GM12875 (cell line): ENCODE measurements around the gene EFL1.
"Not testable (repeated sequence)": the region's sequence is repeated elsewhere in the genome, so short reads cannot be mapped to it uniquely, and the experiment has no call there.

Experiments
- H3K4me3 ChIP-seq: one replicate; pipeline ENCODE4 v1.5.1; 2011; ENCODE audit warnings: low read depth, low read length, control low read depth
- TF ChIP-seq, protein P1 (sequence below): IDR thresholded peaks from 2 replicates; pipeline ENCODE4 v1.5.1; 2011; ENCODE audit warnings: low read depth, mild to moderate bottlenecking, control low read depth, inconsistent platforms, low read length, moderate library complexity, borderline replicate concordance; ENCODE audit not compliant: insufficient read depth

The EFL1 gene

DNA sequence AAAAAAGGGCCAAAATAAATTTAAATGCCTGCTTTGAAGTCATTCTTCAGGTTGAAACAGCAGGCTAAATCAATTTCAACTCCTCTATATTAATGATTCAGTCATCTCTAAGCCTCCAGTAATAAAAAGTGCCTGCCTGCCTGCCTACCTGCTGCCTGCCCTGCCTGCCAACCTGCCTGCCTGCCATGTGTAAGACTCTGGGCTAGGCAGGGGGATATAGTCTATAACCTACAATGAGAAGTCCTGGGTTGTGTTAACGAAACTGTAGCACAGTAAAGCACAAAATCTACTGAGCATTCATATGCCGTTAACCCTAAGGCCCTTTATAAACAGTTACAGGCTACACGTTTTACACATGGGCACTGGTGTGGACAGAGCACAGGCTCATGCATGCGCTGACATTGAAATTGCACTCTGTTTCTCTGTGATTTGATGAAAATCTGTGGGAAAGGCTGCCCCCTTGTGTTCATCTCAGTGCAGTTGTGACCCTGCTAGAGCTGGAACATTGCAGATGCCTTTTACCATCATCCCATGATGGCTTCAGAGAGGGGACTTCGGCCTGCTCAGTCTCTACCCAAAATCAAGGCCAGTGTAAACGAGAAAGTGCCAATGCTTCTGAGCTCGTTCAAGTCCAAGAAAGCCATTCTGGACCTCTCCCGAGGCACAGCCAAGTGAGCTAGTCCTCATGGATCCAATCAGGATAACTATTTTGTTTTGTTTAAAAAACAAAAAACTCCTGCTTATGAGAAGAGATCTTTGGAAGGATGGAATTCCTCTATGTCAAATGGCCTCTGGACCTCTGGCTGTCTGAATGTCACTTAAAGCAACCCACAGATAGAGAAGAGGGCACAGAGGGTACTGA lies 64.6 kb downstream of the EFL1 start:
- no peak overlapping the region for H3K4me3 ChIP-seq
- TF ChIP-seq, protein P1, sequence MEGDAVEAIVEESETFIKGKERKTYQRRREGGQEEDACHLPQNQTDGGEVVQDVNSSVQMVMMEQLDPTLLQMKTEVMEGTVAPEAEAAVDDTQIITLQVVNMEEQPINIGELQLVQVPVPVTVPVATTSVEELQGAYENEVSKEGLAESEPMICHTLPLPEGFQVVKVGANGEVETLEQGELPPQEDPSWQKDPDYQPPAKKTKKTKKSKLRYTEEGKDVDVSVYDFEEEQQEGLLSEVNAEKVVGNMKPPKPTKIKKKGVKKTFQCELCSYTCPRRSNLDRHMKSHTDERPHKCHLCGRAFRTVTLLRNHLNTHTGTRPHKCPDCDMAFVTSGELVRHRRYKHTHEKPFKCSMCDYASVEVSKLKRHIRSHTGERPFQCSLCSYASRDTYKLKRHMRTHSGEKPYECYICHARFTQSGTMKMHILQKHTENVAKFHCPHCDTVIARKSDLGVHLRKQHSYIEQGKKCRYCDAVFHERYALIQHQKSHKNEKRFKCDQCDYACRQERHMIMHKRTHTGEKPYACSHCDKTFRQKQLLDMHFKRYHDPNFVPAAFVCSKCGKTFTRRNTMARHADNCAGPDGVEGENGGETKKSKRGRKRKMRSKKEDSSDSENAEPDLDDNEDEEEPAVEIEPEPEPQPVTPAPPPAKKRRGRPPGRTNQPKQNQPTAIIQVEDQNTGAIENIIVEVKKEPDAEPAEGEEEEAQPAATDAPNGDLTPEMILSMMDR: peak; percentile 76

DNA sequence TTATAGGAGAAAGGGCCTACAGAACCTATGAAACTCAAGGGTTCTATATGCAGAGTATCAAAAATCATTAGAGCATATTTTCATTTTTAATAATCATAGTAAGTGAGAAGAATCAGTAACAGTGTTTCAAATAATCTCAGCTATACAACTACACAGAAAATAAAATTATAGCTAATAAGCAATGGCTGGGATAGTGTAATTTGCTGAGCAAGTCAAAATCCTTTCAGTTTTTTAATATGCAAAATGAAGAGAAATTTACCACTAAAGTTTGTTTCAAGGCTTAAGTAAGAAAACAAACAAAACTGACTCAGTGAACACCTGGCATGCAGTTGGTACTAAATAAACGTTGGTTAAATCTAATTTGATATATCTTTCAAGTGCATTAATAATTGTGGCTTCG lies 66.2 kb downstream of the EFL1 start:
- H3K4me3 ChIP-seq: no peak overlapping the region
- TF ChIP-seq, protein P1: no peak

DNA sequence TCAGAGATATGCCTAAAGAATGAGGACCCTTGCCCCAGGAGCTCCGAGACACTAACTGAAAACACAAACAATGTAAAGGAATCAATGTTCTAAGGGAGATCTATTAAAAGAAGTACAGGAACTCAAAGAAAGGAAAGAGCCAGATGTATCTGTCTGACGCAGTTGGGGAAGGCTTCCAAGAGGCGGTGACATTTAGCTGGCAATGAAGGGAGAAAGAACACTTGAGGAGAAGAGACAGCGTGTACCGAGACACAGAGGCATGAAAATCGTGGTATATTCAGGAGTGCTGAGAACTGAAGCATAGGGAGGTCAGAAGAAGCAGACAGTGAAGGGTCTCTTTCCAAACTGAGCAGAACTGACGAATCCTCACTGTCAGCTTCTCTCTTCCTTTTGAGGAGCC lies 66.7 kb downstream of the EFL1 start:
- not testable (repeated sequence) for H3K4me3 ChIP-seq

DNA sequence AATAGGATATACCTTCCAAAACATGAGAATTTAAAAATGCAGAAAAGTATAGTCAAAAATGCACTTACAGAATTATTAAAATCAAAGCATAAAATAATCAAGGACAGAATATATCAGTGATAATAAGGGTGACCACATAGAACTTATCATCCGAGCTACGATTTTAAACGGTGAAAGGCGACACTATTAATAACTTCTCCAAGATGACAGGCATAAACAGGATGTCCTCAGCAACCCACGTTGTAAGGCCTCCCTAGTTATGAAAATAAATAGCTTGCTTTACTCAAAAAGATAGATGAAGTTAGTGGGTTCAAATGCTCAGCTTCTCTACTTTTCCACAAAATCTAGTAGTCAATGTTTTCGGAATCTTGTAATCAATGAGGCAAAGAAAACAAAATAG lies 68.0 kb downstream of the EFL1 start:
- H3K4me3 ChIP-seq: not testable (repeated sequence)

DNA sequence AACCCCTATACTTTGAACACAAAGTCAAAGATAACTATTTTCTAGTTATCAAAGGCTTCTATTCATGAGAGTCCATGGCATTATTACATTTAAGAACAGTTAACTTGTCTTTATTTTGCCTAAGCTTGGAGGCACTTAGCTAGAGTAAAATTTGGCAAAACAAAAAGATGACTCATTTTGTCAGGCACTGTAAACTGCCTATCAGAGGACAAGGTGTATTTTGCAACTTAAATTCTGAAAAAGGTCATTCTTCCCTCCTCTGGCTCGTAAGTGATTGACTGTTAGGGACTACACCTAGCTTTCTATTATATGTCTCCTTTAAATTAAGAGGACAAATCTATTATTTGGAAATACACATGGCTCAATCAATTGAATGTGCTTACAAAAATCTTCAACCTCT lies 69.1 kb downstream of the EFL1 start:
- H3K4me3 ChIP-seq: not testable (repeated sequence)

DNA sequence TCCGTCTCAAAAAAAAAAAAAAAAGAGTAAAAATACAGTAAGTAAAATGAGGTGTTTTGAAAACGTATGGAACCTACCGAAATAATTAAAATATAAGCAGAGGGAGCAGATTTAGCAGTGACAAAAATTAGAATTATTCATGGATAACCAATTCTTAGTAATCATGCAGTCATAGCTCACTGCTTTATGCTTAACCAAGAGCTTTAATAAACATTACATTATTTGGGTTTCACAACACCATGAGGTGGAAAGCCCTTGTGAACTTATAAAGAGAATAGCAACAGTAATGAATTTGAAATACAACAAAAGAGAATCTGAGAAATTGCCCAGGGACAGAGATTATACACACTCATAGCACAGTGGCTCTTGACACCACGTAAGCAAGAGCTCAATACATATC lies 70.1 kb downstream of the EFL1 start:
- H3K4me3 ChIP-seq: not testable (repeated sequence)

DNA sequence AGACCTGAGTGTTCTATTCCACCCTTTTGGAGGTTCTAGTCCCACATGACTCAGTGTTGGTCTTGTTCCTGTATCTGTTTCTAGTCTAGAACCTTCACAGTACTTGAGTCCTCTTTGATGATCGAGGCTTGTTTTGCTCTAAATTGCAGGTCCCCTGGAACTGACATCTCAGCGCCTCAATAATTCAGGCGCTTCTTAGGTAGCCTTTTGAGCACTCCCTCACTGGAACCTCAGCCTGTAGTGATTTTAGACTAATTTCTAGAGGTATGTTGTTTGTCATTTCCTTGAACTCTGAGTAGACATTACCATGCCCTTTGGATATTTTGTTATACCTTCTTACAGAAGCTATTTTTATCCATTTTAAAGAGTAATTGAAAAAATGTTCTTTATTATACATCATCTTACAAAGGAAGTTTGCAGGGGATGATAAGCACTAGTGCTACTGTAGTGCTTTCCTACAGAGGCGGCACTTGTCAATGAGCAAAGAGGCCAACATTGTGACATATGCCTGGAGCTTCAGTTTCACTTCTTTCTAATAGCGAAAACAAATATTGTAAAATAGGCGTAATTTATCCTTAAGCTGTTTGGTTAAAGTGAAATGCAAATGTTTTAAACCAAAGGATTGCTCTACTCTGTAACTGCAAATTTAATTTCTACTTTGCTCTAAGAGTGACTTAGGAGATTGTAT lies 75.7 kb downstream of the EFL1 start:
- H3K4me3 ChIP-seq: no peak overlapping the region
- TF ChIP-seq, protein P1: no peak

DNA sequence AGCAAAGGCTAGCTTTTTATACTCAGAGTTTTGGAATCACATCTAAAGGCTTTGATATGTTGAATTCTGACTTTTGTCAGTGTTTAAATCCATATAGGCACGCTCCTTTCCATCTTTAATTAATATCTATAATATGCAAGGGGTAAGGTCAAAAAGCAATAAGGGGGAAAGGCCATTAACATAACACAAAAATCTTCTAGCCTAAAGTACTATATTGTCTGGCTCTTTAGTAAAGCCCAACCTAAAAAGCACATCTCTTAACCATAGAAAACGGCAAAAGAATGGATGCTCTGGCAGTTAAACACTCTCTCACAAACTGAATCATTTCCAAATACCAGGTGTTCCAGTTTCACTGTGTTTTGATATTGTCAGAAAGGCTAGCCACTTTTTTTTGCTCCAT lies 76.4 kb downstream of the EFL1 start:
- TF ChIP-seq, protein P1: no peak

DNA sequence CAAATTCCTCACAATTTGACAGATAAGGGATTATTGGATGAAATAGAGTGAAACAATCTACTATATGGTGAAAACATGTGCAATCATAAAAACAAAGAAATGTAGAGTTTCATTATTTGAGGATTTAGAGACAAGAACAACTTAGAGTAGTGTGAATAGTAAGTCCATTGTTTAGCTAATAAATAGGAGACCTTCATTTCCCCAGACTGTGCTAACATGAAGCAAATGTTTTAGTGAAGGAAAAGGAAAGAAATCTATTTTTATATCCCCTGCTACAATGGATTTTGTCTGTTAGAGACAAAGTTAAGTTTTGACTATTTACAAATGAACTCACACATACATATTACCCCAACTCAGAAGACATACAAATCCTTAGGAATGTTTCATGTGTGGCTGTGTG lies 77.8 kb downstream of the EFL1 start:
- H3K4me3 ChIP-seq: no peak overlapping the region
- TF ChIP-seq, protein P1: no peak

More for the DNA sequence above, 76.4 kb downstream of the EFL1 start:
- no peak overlapping the region for H3K4me3 ChIP-seq
